KOPT-K1 (cell line): ENCODE data around the gene CSPG5.

ENCODE experiments used
- H3K27ac ChIP-seq: fragments of 200-600 bp; sonication (generic); 2 replicates; pipeline ENCODE4 v1.5.1; 2016; ENCODE audit warnings: antibody characterized with exemption, mild to moderate bottlenecking, low read depth, low read length; ENCODE audit not compliant: poor library complexity, severe bottlenecking
- H3K36me3 ChIP-seq: fragments of 200-600 bp; sonication (generic); 2 replicates; pipeline ENCODE4 v1.5.1; 2017; ENCODE audit warnings: antibody characterized with exemption, mild to moderate bottlenecking, low read length, moderate library complexity; ENCODE audit not compliant: insufficient read depth
- H3K9me3 ChIP-seq: fragments of 200-600 bp; sonication (generic); 2 replicates; pipeline ENCODE4 v1.5.1; 2017; ENCODE audit warnings: antibody characterized with exemption, low read length, mild to moderate bottlenecking; ENCODE audit not compliant: insufficient read depth, poor library complexity, severe bottlenecking

Gene CSPG5

DNA sequence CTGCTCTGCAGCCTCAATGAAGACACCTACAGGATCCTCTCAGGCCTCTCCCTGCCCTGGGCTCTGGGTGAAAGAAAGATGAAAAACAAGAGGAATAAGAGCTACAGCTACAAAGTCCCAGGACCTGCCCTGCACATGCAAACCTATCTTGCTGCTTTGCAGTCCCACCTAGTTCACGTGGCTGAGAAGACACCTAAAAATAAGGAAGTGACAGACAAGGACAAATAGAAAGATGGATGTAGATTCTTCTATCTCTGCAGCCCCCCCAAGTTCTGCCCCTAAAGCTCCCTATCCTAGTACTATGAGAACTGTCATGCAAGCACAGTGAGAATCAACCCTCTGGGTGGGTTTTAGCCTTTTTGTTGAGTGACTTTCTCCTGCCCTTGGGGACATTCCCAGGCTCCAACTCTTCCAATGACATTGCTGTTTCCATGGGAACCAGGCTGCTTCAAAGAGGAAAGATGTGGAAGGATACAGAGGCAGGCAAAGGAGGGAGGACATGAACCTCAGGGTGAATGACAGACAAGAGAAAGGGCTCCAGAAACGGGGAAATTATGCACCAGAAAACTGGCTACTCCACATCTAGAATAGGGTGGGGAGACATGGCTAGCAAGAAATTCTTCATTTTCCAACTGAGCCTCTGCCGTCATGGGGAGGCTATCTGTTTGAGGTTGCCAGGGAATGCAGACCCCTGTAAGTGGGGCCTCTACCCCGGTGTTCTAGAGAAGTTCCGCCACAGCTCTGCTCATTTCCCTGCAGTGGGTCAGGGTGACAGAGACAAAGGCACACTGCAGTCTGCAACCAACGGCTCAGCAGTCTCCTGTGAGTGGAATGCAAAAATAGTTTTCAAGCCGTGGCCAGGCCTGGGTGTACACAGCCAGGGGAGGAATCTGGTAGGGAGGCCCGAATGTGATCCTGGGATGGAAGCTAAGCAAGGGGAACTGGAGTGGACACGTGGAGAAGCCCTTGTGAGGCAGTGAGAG, 5.2 kb downstream of the CSPG5 start:
- Histone ChIP-seq H3K36me3 (no peaks in the 10 kb centered on the region), H3K27ac (no peak overlapping the region), H3K9me3 (no peaks in the 10 kb centered on the region)

DNA sequence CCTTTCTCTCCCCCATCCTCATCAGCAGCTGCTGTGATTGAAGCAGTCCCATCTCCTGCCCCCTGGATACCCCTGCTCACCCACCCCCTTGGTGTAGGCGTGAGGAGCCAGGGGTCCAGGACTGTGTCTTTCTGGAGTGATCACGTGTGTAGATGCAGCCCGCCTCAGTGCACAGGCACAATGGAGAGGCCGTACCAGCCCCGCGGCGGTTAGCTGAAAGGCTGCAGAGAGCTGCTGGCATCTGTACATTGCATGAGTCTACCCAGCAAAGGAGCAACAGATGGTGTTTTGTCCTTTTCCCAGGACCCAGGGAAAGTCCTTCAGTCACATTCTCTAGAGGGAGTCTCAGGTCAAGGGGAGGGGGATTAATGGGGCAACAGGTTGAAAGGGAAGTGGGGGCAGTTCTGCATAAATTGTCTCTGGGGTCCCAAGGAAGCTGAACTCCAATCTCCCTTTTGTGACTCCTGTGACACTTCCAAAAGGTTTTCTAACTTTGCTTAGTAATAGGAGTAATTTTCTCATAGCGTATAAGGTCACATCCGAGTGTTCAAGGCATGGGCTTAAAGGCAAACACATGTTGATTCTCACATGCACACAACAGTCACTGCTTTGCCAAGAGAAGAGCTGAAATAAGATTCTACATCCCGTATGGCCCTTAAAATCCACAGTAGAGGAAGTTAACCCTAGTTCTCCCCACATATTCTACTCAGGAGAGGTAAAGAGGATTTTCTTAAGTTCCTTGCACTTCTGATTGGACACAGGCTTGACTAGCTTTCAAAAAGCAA, 7.1 kb downstream of the CSPG5 start:
- Histone ChIP-seq H3K36me3 (no peaks in the 10 kb centered on the region), H3K27ac (no peak overlapping the region), H3K9me3 (no peaks in the 10 kb centered on the region)

DNA sequence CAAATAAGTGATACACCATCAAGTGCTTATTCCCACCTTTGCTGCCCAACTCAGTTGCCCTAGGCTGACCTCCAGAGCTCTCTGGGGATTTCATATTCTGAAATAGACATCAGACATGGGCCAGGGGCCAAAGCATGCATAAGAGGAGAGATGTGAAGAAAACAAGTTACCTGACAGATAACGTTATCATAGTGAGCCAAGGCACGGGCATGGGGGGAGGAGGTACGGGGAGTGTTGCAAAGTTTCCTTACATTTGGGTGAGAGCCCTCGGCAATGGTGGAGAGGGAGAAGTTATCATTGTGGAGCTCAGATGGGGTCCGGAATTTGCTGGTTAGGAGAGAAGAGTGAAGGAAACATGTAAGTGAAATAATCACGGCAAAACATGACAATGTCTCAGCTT, 9.8 kb downstream of the CSPG5 start:
- Histone ChIP-seq H3K27ac (no peak overlapping the region), H3K9me3 (no peaks in the 10 kb centered on the region), H3K36me3 (no peaks in the 10 kb centered on the region)

DNA sequence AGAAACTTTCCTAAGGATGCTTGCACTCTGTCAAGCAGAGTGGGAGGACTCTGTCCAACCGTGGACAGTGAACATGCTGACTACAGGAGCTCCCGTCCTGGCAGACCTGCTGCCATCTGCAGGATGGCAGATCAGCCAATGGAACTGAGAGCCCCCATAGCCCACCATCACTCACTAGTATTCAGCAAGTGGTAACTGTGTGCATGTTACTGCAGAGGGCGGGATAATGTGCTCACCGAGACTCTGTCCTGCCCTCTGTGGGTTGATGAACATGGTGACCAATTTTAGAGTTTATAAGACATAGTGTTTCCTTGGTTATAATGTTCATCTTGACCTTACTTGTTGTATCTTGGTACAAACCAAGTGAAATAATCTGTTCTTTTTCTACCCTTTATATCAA, 11.5 kb downstream of the CSPG5 start:
- no peaks in the 10 kb centered on the region for H3K36me3 ChIP-seq
- no peak overlapping the region for H3K27ac ChIP-seq
- no peaks in the 10 kb centered on the region for H3K9me3 ChIP-seq

DNA sequence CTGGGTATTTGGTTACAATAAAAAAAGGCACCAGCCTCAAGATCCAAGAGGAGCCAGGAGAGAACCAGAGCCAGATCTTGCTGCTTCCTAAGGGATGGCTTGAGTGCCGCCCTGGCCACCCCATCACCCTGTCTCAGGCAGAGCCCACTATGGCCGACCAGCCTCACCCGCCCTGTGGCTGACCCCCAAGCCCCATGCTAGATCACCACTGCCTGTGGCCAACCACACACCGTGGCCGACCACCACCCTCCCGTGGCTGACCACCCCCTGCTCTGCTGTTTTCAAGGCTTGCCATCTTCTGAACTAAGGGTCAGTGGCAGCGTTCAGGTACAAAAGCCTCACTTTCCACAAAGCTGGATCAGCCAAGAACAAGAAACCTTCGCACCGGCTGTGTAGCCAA, 12.0 kb downstream of the CSPG5 start:
- H3K36me3 ChIP-seq = no peaks in the 10 kb centered on the region
- no peak overlapping the region for H3K27ac ChIP-seq
- no peaks in the 10 kb centered on the region for H3K9me3 ChIP-seq

DNA sequence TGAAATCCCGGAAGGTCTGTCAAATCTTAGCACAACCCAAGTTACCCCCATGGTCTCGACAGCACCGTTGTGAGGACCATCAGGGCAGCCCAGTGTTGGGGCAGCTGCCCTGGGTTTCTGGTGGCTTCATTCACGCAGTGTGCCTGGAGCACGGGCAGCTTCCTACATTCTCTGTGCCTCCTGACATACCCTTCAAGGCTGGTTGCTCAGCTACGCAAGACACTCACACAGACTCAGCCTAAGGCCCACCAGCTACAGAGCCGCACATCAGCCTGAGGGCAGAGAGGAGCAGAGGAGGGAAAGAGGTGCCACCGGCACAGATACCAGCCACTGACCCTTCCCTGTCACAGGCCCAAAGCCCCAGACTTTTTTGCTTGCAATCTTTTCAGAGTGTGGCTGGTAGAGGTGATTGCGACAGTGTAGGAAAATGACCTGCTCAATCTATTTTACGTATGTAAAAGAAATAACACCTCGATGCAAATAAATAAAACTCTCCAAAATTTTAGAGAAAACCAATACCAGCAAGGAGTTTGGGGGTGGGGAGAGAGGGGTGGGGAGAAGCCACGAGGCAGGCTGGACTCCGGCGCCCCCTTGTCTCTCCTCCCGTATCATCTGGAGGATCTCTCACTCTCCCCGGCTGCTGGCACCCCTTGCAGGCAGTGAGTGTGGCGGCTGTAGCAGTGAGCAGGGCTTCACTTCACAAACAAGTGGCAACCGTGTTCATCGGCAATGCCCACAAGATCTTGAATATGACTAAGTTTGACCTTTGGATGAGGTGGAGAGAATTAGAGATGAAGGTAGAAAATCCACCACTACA, 12.7 kb downstream of the CSPG5 start:
- Histone ChIP-seq H3K36me3 (no peaks in the 10 kb centered on the region), H3K9me3 (no peaks in the 10 kb centered on the region)

DNA sequence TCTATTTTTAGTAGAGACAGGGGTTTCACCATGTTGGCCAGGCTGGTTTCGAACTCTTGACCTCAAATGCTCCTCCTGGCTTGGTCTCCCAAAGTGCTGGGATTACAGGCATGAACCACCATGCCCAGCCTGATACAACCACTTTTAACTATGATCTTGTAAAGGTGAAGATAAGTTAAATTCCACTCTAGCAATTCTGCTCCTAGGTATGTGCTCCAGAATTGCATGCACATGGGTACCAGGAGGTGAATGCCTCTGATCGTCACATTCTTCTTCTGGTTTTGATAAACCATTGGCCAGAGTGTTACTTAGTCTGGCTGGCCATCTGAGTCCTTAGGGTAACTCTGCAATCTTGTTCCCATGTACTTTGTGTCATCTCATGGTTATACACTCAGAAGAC, 22.3 kb downstream of the CSPG5 start:
- Histone ChIP-seq H3K36me3 (no peaks in the 10 kb centered on the region), H3K27ac (no peak overlapping the region)

More for the DNA sequence above, 12.7 kb downstream of the CSPG5 start:
- no peak overlapping the region for H3K27ac ChIP-seq

DNA sequence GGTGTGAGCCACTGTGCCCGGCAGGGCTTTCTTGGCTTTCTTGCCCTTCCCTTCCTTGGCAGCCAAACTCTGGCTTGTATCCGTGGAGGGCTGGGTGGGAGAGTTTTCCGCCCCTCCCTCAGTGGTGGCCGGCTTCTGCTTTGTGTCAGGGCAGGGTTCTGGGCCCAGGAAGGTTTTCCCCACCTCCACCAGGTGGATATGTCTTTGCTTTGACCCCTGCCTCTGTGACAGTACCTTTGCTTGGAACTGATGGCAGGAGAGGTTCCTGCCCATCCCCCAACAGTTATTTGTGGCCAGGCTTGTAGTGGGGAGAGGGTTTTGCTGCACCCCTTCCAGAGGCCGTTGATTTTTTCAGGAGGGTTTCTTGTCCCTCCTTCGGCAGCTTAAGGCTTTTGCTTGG, 24.3 kb downstream of the CSPG5 start:
- H3K9me3 ChIP-seq = peaks cover 7% of the 10 kb centered on the region
- no peaks in the 10 kb centered on the region for H3K36me3 ChIP-seq
- H3K27ac ChIP-seq = no peak overlapping the region

More for the DNA sequence above, 22.3 kb downstream of the CSPG5 start:
- H3K9me3 ChIP-seq = peaks cover 7% of the 10 kb centered on the region

DNA sequence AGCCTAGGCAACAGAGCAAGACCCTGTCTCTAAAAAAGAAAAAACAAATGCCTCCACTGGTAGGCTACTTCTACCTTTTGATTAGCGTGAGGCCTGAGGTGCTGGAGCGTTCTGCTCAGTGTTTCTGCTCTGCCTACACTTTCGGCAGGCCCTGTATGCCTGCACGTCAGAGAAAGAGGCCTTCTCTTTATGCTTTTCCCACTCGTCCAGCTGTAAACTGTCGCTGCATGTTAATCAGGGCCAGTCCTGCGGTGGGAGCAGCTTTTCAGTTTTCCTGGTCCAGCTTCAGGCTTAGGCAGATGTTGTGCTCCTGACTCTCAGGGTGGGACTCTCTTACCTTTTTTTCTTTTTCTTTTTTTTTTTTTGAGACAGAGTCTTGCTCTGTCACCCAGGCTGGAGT, 25.3 kb downstream of the CSPG5 start:
- no peak overlapping the region for H3K27ac ChIP-seq
- H3K36me3 ChIP-seq = no peaks in the 10 kb centered on the region
- peaks cover 7% of the 10 kb centered on the region for H3K9me3 ChIP-seq

DNA sequence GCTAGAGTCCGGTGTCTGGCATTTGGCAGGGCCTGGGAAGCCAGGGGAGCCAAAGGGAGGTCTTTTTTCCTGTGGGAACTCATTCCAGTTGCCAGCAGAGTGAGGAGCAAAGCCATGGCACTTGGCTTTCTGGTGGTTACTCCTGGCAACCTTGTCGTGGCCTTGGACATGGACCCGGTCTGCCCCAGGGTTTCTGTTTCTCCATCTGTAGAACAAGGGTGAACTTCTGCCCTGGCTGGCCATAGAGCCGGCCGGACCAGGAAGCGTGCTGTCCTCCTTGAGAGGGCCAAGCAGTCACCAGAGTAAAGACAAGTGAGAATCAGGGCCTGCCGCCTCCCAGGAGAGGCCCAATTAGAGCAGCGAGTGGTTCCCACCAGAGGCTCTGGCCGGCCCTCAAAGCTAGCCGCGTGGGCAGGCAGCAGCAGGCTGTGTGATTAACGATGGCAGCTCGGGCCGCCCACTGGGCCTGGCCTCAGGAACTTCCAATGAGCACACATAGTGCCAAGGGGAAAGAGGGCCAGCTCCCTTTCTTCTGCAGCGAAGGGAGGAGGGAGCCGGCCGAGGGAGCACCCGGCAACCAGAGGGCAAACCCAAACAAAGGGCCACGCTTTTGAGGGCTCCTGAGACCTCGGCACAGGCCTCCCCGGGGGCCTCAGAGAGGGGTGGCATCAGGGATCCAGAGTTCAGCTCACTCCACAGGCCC, 36.0 kb downstream of the CSPG5 start:
- no peaks in the 10 kb centered on the region for H3K9me3 ChIP-seq
- H3K27ac ChIP-seq = no peak overlapping the region
- no peaks in the 10 kb centered on the region for H3K36me3 ChIP-seq

DNA sequence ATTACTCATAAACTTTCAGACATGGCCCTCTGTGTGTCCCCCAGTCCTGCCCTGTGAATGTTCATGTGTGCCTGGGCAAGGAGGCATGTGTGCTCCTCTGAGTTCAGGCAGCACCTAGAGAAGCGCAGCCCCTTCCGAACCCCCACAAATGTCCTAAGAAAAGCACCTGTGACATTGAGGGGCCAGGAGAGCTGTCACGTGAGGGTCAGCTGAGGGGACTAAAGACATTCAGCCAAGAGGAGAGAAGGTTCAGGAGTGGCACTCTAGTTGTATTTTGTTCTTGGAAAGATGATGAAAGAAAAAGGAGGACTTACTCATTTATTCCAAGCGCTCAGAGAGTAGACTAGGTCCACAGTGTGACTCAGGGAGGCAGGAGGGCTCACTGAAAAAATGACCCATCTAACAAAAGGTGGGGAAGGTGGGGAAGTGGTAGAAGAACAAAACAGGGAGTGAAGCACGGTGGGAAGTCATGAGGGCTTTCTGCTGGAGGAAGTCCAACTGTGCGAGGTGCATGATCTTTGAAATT, 37.0 kb downstream of the CSPG5 start:
- no peaks in the 10 kb centered on the region for H3K9me3 ChIP-seq
- H3K27ac ChIP-seq = no peak overlapping the region
- H3K36me3 ChIP-seq = no peaks in the 10 kb centered on the region

DNA sequence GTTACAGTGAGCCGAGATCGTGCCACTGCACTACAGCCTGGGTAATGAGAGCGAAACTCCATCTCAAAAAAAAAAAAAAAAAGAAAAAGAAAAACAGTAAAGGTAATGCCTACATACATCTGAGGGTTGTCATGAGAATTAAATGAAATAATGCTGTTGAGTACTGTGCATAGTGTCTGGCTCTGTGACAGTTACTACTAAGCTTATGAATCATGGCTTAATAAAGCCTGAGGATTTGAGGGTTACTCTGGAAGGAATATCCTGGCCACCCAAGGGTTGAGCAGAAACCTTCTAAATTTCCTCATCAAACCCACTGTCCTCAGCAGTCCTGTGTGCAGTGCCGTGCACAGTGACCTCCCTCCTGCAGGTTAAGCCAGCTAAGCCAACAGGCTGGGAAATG, 38.4 kb downstream of the CSPG5 start:
- Histone ChIP-seq H3K9me3 (no peaks in the 10 kb centered on the region), H3K27ac (no peak overlapping the region)

DNA sequence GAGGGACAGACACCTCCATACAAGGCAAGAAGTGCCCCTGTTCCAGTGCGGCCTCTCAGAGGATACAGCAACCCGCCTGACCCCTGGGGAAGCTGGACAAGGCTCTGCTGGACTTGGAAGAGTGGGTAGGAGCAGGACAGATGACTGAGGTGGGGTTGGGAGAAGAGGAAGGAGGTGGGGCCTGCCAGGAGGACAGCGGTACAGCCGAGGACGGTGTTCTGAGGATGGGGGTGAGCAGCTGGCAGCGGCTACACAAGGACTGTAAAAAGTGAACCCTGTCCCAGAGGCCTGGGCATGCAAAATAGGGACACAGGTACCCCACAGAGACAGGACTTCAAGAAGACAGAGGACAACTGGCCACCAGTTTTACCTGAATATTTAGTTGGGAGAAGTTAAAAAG, 41.7 kb downstream of the CSPG5 start:
- Histone ChIP-seq H3K36me3 (no peaks in the 10 kb centered on the region), H3K9me3 (no peaks in the 10 kb centered on the region), H3K27ac (no peak overlapping the region)

More for the DNA sequence above, 38.4 kb downstream of the CSPG5 start:
- no peaks in the 10 kb centered on the region for H3K36me3 ChIP-seq

DNA sequence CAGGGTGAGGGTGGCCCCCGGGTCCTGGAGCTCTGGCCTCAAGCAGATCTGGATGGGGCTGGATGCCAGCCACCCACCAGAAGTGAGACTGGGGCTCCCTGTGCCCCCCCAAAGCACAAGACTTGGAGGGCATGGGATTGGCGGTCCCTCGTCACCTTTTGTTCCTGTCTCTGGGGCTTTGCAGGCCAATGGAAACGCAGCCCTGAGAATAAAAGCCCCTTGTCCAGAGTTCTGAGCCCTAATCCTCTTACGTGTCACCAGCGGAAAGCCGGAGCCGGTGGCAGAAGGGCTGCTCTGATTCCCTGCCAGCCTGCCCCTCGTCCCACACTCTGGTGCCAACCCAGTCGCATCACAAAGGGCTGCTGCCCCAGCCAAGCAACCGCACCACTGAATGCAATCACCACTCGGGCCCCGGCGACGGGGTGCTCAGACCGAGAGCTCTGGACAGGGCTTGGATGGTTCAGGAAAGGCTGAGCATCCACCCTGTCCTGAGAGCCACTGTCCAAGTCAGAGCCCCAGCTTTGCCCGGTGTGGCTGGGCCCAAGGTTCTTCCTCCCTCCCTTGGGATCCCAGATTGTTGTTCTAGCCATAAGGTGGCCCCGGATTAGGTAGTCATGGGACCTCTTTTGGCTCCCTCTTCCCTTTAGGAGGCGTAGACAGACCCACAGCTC, 42.3 kb downstream of the CSPG5 start:
- H3K9me3 ChIP-seq = no peaks in the 10 kb centered on the region
- no peaks in the 10 kb centered on the region for H3K36me3 ChIP-seq
- no peak overlapping the region for H3K27ac ChIP-seq
